ENCODE data around the gene PDHB.
"Not testable (repeated sequence)": the region's sequence is repeated elsewhere in the genome, so short reads cannot be mapped to it uniquely, and the experiment has no call there.

The PDHB gene

GRCh38 chr3:58433400-58434167, at the start of gene PDHB:
Gene PDHB, minus strand, starts transcription at chr3:58433832. Its CDS starts 23 bp downstream, at chr3:58433809.
- peak; percentile 89 for DNase-seq

- DNase-seq = no peak
Observed at GRCh38 chr3:58482917-58483636, 49.4 kb upstream of the PDHB start.

- no peak for DNase-seq
Observed at GRCh38 chr3:58480309-58480708, 46.7 kb upstream of the PDHB start.

GRCh38 chr3:58478781-58479180, 45.1 kb upstream of the PDHB start:
- DNase-seq = no peak

- DNase-seq = no peak
Observed at GRCh38 chr3:58474967-58475578, 41.4 kb upstream of the PDHB start.

GRCh38 chr3:58474348-58474911, 40.8 kb upstream of the PDHB start:
- no peak for DNase-seq

- DNase-seq = no peak
Observed at GRCh38 chr3:58473275-58473674, 39.6 kb upstream of the PDHB start.

GRCh38 chr3:58471025-58471887, 37.6 kb upstream of the PDHB start:
- peak; percentile 12 for DNase-seq

GRCh38 chr3:58470363-58471024, 36.9 kb upstream of the PDHB start:
- DNase-seq = no peak

- no peak for DNase-seq
Observed at GRCh38 chr3:58469096-58469495, 35.5 kb upstream of the PDHB start.

GRCh38 chr3:58466899-58467563, 33.4 kb upstream of the PDHB start:
- no peak for DNase-seq

- no peak for DNase-seq
Observed at GRCh38 chr3:58464866-58465265, 31.2 kb upstream of the PDHB start.

GRCh38 chr3:58463942-58464271, 30.3 kb upstream of the PDHB start:
- DNase-seq = no peak

- peak; percentile 71 for DNase-seq
Observed at GRCh38 chr3:58463181-58463941, 29.7 kb upstream of the PDHB start.

- DNase-seq = no peak
Observed at GRCh38 chr3:58462829-58463180, 29.2 kb upstream of the PDHB start.

- no peak for DNase-seq
Observed at GRCh38 chr3:58459160-58459559, 25.5 kb upstream of the PDHB start.

- DNase-seq = no peak
Observed at GRCh38 chr3:58452176-58452575, 18.5 kb upstream of the PDHB start.

- DNase-seq = no peak
Observed at GRCh38 chr3:58441514-58442450, 8.2 kb upstream of the PDHB start.

- not testable (repeated sequence) for DNase-seq
Observed at GRCh38 chr3:58440996-58441355, 7.3 kb upstream of the PDHB start.

GRCh38 chr3:58437276-58437675, 3.6 kb upstream of the PDHB start:
- DNase-seq = not testable (repeated sequence)

Data from stimulated activated CD4-positive, alpha-beta T cell treated with anti-CD3 and anti-CD28 coated beads, Interleukin-4, amount 100 ng/mL, for 1 hour (primary cell).